ENCODE results near the gene CCBE1. TPM values are rescaled to one million over a fixed set of nuclear protein-coding genes. Genes with fewer than 3 reads are reported as not detected.

CCBE1 gene
- polyA plus RNA-seq, 1 donor from 2014 or later: 0.19 TPM

GRCh38 chr18:59555995-59556659 is 141.1 kb downstream of the CCBE1 start:
- Histone ChIP-seq H2AFZ (ENCODE audit: low read depth, low read length) (no peak overlapping the region), H3K4me3 (ENCODE audit: low read length) (no peak overlapping the region), H3K27ac (ENCODE audit: low read length) (no peak overlapping the region), H3K4me2 (ENCODE audit: low read length) (no peak overlapping the region), H4K20me1 (ENCODE audit: insufficient read depth) (no peaks in the 10 kb centered on the region), H3K79me2 (replicated peaks; ENCODE audit: insufficient read depth, low read length) (no peaks in the 10 kb centered on the region), H3K27me3 (ENCODE audit: insufficient read depth, low read depth, low read length) (no peaks in the 10 kb centered on the region), H3K36me3 (ENCODE audit: insufficient read depth, low read length) (no peaks in the 10 kb centered on the region), H3K9ac (ENCODE audit: low read length) (no peak overlapping the region), H3K9me2 (ENCODE audit: insufficient read depth, low read length) (no peaks in the 10 kb centered on the region), H3K9me3 (ENCODE audit: low read length) (no peaks in the 10 kb centered on the region), H3F3A (ENCODE audit: insufficient read depth, low read length, poor library complexity, severe bottlenecking) (no peaks in the 10 kb centered on the region)
- TF ChIP-seq CTCF (IDR thresholded peaks at IDR 0.05; ENCODE audit: poor library complexity, severe bottlenecking) (no peak), MXI1 (conservative IDR thresholded peaks at IDR 0.05; ENCODE audit: poor library complexity, severe bottlenecking) (no peak), EP300 (conservative IDR thresholded peaks at IDR 0.05; ENCODE audit: poor library complexity, severe bottlenecking) (no peak), POLR2AphosphoS5 (IDR thresholded peaks at IDR 0.05) (no peak), RAD21 (conservative IDR thresholded peaks at IDR 0.05) (no peak), EZH2 (IDR thresholded peaks at IDR 0.05; ENCODE audit: borderline replicate concordance, insufficient read depth, low read length, poor library complexity, severe bottlenecking) (no peak), SMC3 (conservative IDR thresholded peaks at IDR 0.05; ENCODE audit: poor library complexity) (no peak), TAF1 (IDR thresholded peaks at IDR 0.05; ENCODE audit: low read depth) (no peak)
- TF ChIP-seq, protein P1, sequence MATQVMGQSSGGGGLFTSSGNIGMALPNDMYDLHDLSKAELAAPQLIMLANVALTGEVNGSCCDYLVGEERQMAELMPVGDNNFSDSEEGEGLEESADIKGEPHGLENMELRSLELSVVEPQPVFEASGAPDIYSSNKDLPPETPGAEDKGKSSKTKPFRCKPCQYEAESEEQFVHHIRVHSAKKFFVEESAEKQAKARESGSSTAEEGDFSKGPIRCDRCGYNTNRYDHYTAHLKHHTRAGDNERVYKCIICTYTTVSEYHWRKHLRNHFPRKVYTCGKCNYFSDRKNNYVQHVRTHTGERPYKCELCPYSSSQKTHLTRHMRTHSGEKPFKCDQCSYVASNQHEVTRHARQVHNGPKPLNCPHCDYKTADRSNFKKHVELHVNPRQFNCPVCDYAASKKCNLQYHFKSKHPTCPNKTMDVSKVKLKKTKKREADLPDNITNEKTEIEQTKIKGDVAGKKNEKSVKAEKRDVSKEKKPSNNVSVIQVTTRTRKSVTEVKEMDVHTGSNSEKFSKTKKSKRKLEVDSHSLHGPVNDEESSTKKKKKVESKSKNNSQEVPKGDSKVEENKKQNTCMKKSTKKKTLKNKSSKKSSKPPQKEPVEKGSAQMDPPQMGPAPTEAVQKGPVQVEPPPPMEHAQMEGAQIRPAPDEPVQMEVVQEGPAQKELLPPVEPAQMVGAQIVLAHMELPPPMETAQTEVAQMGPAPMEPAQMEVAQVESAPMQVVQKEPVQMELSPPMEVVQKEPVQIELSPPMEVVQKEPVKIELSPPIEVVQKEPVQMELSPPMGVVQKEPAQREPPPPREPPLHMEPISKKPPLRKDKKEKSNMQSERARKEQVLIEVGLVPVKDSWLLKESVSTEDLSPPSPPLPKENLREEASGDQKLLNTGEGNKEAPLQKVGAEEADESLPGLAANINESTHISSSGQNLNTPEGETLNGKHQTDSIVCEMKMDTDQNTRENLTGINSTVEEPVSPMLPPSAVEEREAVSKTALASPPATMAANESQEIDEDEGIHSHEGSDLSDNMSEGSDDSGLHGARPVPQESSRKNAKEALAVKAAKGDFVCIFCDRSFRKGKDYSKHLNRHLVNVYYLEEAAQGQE (IDR thresholded peaks at IDR 0.05; ENCODE audit: borderline replicate concordance): no peak

- Histone ChIP-seq H2AFZ (ENCODE audit: low read depth, low read length) (no peak overlapping the region), H3K9me2 (ENCODE audit: insufficient read depth, low read length) (no peaks in the 10 kb centered on the region), H3K4me3 (ENCODE audit: low read length) (no peak overlapping the region), H3K36me3 (ENCODE audit: insufficient read depth, low read length) (no peaks in the 10 kb centered on the region), H3K79me2 (replicated peaks; ENCODE audit: insufficient read depth, low read length) (no peaks in the 10 kb centered on the region), H3K9ac (ENCODE audit: low read length) (no peak overlapping the region), H4K20me1 (ENCODE audit: insufficient read depth) (no peaks in the 10 kb centered on the region), H3K27me3 (ENCODE audit: insufficient read depth, low read depth, low read length) (no peaks in the 10 kb centered on the region), H3K9me3 (ENCODE audit: low read length) (no peaks in the 10 kb centered on the region), H3F3A (ENCODE audit: insufficient read depth, low read length, poor library complexity, severe bottlenecking) (no peaks in the 10 kb centered on the region), H3K27ac (ENCODE audit: low read length) (no peak overlapping the region), H3K4me2 (ENCODE audit: low read length) (no peak overlapping the region)
- no peak for TF ChIP-seq TAF1 (IDR thresholded peaks at IDR 0.05; ENCODE audit: low read depth)
- TF ChIP-seq POLR2AphosphoS5 (IDR thresholded peaks at IDR 0.05): no peak
- TF ChIP-seq RAD21 (conservative IDR thresholded peaks at IDR 0.05): no peak
These were observed 142.4 kb downstream of the CCBE1 start for GRCh38 chr18:59554796-59555335.
